HG02763 (cell line): Measurements from ENCODE around the gene MFAP5.
"Not testable (repeated sequence)": the region's sequence is repeated elsewhere in the genome, so short reads cannot be mapped to it uniquely, and the experiment has no call there.

ENCODE experiments used
- ATAC-seq: cut with Tn5 transposase; IDR thresholded peaks from one replicate; pipeline ENCODE4 v1.9.1; 2021; ENCODE audit warnings: mild to moderate bottlenecking, moderate library complexity; ENCODE audit not compliant: unreplicated experiment

MFAP5 gene

GRCh38 chr12:8635342-8636006 is 27.2 kb downstream of the MFAP5 start:
- not testable (repeated sequence) for ATAC-seq

GRCh38 chr12:8630131-8630530 is 32.5 kb downstream of the MFAP5 start:
- no peak for ATAC-seq

- peak; percentile 97 for ATAC-seq
Measured at GRCh38 chr12:8629486-8630033, 33.1 kb downstream of the MFAP5 start.

GRCh38 chr12:8628731-8629130 is 33.9 kb downstream of the MFAP5 start:
- no peak for ATAC-seq

GRCh38 chr12:8624750-8625149 is 37.9 kb downstream of the MFAP5 start:
- not testable (repeated sequence) for ATAC-seq

- ATAC-seq: no peak
Measured at GRCh38 chr12:8622646-8623045, 40.0 kb downstream of the MFAP5 start.

GRCh38 chr12:8615206-8615605 is 47.4 kb downstream of the MFAP5 start:
- no peak for ATAC-seq

- ATAC-seq: not testable (repeated sequence)
Measured at GRCh38 chr12:8613881-8614280, 48.7 kb downstream of the MFAP5 start.

- no peak for ATAC-seq
Measured at GRCh38 chr12:8612629-8613028, 50.0 kb downstream of the MFAP5 start, which contains the start of gene AICDA. AICDA (minus strand) TSS chr12:8612859; CDS start chr12:8612767, 92 bp downstream.

GRCh38 chr12:8609061-8609570 is 53.5 kb downstream of the MFAP5 start:
- ATAC-seq: no peak

- no peak for ATAC-seq
Measured at GRCh38 chr12:8606890-8607289, 55.7 kb downstream of the MFAP5 start.

GRCh38 chr12:8605057-8605456 is 57.6 kb downstream of the MFAP5 start:
- no peak for ATAC-seq

GRCh38 chr12:8603856-8604255 is 58.8 kb downstream of the MFAP5 start:
- ATAC-seq: no peak

GRCh38 chr12:8603286-8603685 is 59.3 kb downstream of the MFAP5 start:
- no peak for ATAC-seq

- no peak for ATAC-seq
Measured at GRCh38 chr12:8596561-8596960, 66.1 kb downstream of the MFAP5 start.
